H9 (cell line): ENCODE data around the gene MYO15A. TPM values are rescaled to one million over a fixed set of nuclear protein-coding genes. Genes with fewer than 3 reads are reported as not detected.
A peak's percentile ranks its signal among the peaks of the same experiment; 100 is the strongest.

Source experiments
- DNase-seq: peaks from one replicate; pipeline ENCODE4 v3.0.0-alpha.2; 2017
- H2AFZ ChIP-seq: one replicate; pipeline ENCODE4 v1.6.1; 2013; ENCODE audit warnings: mild to moderate bottlenecking, low read length, control low read depth, moderate library complexity
- H2AK5ac ChIP-seq: 2 replicates; pipeline ENCODE4 v1.6.1; 2013; ENCODE audit warnings: low read length, control low read depth, mixed read lengths; ENCODE audit not compliant: insufficient read length
- H2BK120ac ChIP-seq: one replicate; pipeline ENCODE4 v1.6.1; 2013; ENCODE audit warnings: low read depth, mild to moderate bottlenecking, low read length, control low read depth, inconsistent platforms; ENCODE audit not compliant: poor library complexity, severe bottlenecking
- H2BK12ac ChIP-seq: 2 replicates; pipeline ENCODE4 v1.6.1; 2013; ENCODE audit warnings: low read length, control low read depth, mixed read lengths, low read depth; ENCODE audit not compliant: insufficient read length
- H2BK15ac ChIP-seq: 2 replicates; pipeline ENCODE4 v1.6.1; 2013; ENCODE audit warnings: low read depth, low read length, control low read depth
- H2BK20ac ChIP-seq: one replicate; pipeline ENCODE4 v1.6.1; 2013; ENCODE audit warnings: low read depth, mild to moderate bottlenecking, low read length, control low read depth, inconsistent platforms; ENCODE audit not compliant: poor library complexity, severe bottlenecking
- H2BK5ac ChIP-seq: 2 replicates; pipeline ENCODE4 v1.6.1; 2013; ENCODE audit warnings: low read length, control low read depth, mixed read lengths; ENCODE audit not compliant: insufficient read length
- H3K14ac ChIP-seq: 2 replicates; pipeline ENCODE4 v1.6.1; 2013; ENCODE audit warnings: low read length, control low read depth; ENCODE audit not compliant: insufficient read depth
- H3K18ac ChIP-seq: 2 replicates; pipeline ENCODE4 v1.6.1; 2013; ENCODE audit warnings: low read depth, mild to moderate bottlenecking, mixed read lengths, low read length, control low read depth; ENCODE audit not compliant: insufficient read length
- H3K23ac ChIP-seq: 2 replicates; pipeline ENCODE4 v1.6.1; 2013; ENCODE audit warnings: low read length, control low read depth, mixed read lengths, low read depth; ENCODE audit not compliant: insufficient read length
- H3K23me2 ChIP-seq: 2 replicates; pipeline ENCODE4 v1.6.1; 2013; ENCODE audit warnings: low read depth, mild to moderate bottlenecking, mixed read lengths, low read length, control low read depth; ENCODE audit not compliant: insufficient read length, poor library complexity, severe bottlenecking
- H3K27ac ChIP-seq: 2 replicates; pipeline ENCODE4 v1.5.1; 2013; ENCODE audit warnings: low read length, control low read depth, mixed read lengths, low read depth; ENCODE audit not compliant: insufficient read length
- H3K27me3 ChIP-seq: 2 replicates; pipeline ENCODE4 v1.6.1; 2013; ENCODE audit warnings: low read length, control low read depth, inconsistent platforms; ENCODE audit not compliant: insufficient read depth
- H3K4ac ChIP-seq: 2 replicates; pipeline ENCODE4 v1.6.1; 2013; ENCODE audit warnings: low read depth, mild to moderate bottlenecking, control low read depth, inconsistent platforms, low read length, moderate library complexity
- H3K4me1 ChIP-seq: 2 replicates; pipeline ENCODE4 v1.6.1; 2013; ENCODE audit warnings: low read length, control low read depth, inconsistent platforms; ENCODE audit not compliant: insufficient read depth
- H3K4me2 ChIP-seq: 2 replicates; pipeline ENCODE4 v1.6.1; 2013; ENCODE audit warnings: low read length, control low read depth, mixed read lengths; ENCODE audit not compliant: insufficient read length, insufficient read depth
- H3K56ac ChIP-seq: 2 replicates; pipeline ENCODE4 v1.6.1; 2013; ENCODE audit warnings: low read depth, mild to moderate bottlenecking, mixed read lengths, low read length, control low read depth; ENCODE audit not compliant: insufficient read length
- H3K79me1 ChIP-seq: 2 replicates; pipeline ENCODE4 v1.6.1; 2013; ENCODE audit warnings: low read depth, mild to moderate bottlenecking, moderate library complexity, low read length, control low read depth, inconsistent platforms; ENCODE audit not compliant: insufficient read depth, poor library complexity, severe bottlenecking
- H3K79me2 ChIP-seq: 2 replicates; pipeline ENCODE4 v1.6.1; 2013; ENCODE audit warnings: low read length, control low read depth, inconsistent platforms; ENCODE audit not compliant: insufficient read depth
- H3K9ac ChIP-seq: 2 replicates; pipeline ENCODE4 v1.6.1; 2013; ENCODE audit warnings: low read length, control low read depth, mixed read lengths; ENCODE audit not compliant: insufficient read length; ENCODE audit errors: extremely low read depth
- H3K9me3 ChIP-seq: one replicate; pipeline ENCODE4 v1.6.1; 2013; ENCODE audit warnings: low read depth, low read length, inconsistent platforms; ENCODE audit not compliant: control insufficient read depth
- H3T11ph ChIP-seq: one replicate; pipeline ENCODE4 v1.6.1; 2013; ENCODE audit warnings: mild to moderate bottlenecking, low read length, control low read depth, inconsistent platforms
- H4K20me1 ChIP-seq: one replicate; pipeline ENCODE4 v1.6.1; 2013; ENCODE audit not compliant: control insufficient read depth, insufficient read length, insufficient read depth
- H4K5ac ChIP-seq: 2 replicates; pipeline ENCODE4 v1.6.1; 2013; ENCODE audit warnings: low read depth, mild to moderate bottlenecking, mixed read lengths, low read length, control low read depth; ENCODE audit not compliant: insufficient read length
- H4K8ac ChIP-seq: replicated peaks from 2 replicates; pipeline ENCODE4 v1.6.1; 2013; ENCODE audit warnings: low read length, control low read depth, mixed read lengths, low read depth; ENCODE audit not compliant: insufficient read length
- H4K91ac ChIP-seq: 2 replicates; pipeline ENCODE4 v1.6.1; 2013; ENCODE audit warnings: low read depth, mild to moderate bottlenecking, moderate library complexity, mixed read lengths, low read length, control low read depth; ENCODE audit not compliant: insufficient read length
- H3K27ac Mint-ChIP-seq, 3 experiments: 2 replicates in 2 of 3; 3 replicates in 1 of 3; pipeline ENCODE4 v1.8.0; 2020 to 2021; ENCODE audit warnings: mixed read lengths in 3 of 3, mild to moderate bottlenecking in 1 of 3, moderate library complexity in 1 of 3
- H3K27me3 Mint-ChIP-seq: 2 replicates; pipeline ENCODE4 v1.8.0; 2021; ENCODE audit warnings: low read depth, mild to moderate bottlenecking, moderate library complexity, mixed read lengths
- H3K36me3 Mint-ChIP-seq, 3 experiments: 2 replicates in 2 of 3; 3 replicates in 1 of 3; pipeline ENCODE4 v1.8.0; 2020 to 2021; ENCODE audit warnings: low read depth in 3 of 3, mixed read lengths in 3 of 3; ENCODE audit not compliant: insufficient read depth in 1 of 3
- H3K4me1 Mint-ChIP-seq, 2 experiments: 2 replicates each; pipeline ENCODE4 v1.8.0; 2020; ENCODE audit warnings: mixed read lengths in 2 of 2
- H3K4me3 Mint-ChIP-seq, 2 experiments: 2 replicates in 1 of 2; 3 replicates in 1 of 2; pipeline ENCODE4 v1.8.0; 2020 to 2021; ENCODE audit warnings: mild to moderate bottlenecking in 2 of 2, mixed read lengths in 2 of 2, moderate library complexity in 1 of 2
- H3K9me3 Mint-ChIP-seq, 2 experiments: 2 replicates in 1 of 2; 3 replicates in 1 of 2; pipeline ENCODE4 v1.8.0; 2020; ENCODE audit warnings: mild to moderate bottlenecking in 2 of 2, mixed read lengths in 2 of 2, moderate library complexity in 1 of 2
- CTCF ChIP-seq: fragments of 200-600 bp; sonication (generic); conservative IDR thresholded peaks from 3 replicates; pipeline ENCODE4 v1.8.0; 2021; ENCODE audit warnings: antibody characterized with exemption, mild to moderate bottlenecking
- WGBS: extraction: QIAGEN DNeasy Blood & Tissue Kit; methylation state at CpG from one replicate; pipeline ENCODE4 v1.1.7; 2013; ENCODE audit warnings: missing lambda C conversion rate, low lambda C conversion rate, mixed read lengths; ENCODE audit not compliant: insufficient read length; ENCODE audit errors: extremely low coverage; 5-methylcytosine and 5-hydroxymethylcytosine counted together
- total RNA-seq: library from RNA; stranded (reverse); gene quantifications from 2 replicates; pipeline ENCODE4 v1.2.1, GENCODE V29; 2021

The MYO15A gene
- total RNA-seq, 1 experiment from 2014 or later = 2.5 TPM

GRCh38 chr17:18079543-18079942, 29.0 kb upstream of the MYO15A start:
- WGBS = no CpG with 5 or more reads among the region's 4 CpGs

More at GRCh38 chr17:18079543-18079942, 29.0 kb upstream of the MYO15A start:
- Histone ChIP-seq H4K91ac (no peak overlapping the region), H3K4ac (no peak overlapping the region), H2BK20ac (no peak overlapping the region), H4K5ac (no peak overlapping the region), H4K20me1 (no peaks in the 10 kb centered on the region), H3K4me1 (no peaks in the 10 kb centered on the region), H3K23ac (no peak overlapping the region), H2BK5ac (no peak overlapping the region), H3K79me1 (no peaks in the 10 kb centered on the region), H3K18ac (no peak overlapping the region), H3K4me2 (no peak overlapping the region), H3K27me3 (no peaks in the 10 kb centered on the region), H3K23me2 (no peaks in the 10 kb centered on the region), H2AK5ac (no peak overlapping the region), H3K79me2 (no peaks in the 10 kb centered on the region), H2BK12ac (no peak overlapping the region), H2BK15ac (no peak overlapping the region), H3K9me3 (no peaks in the 10 kb centered on the region), H3K56ac (no peak overlapping the region), H3T11ph (no peak overlapping the region), H2BK120ac (no peak overlapping the region), H3K14ac (no peak overlapping the region), H3K9ac (no peak overlapping the region), H2AFZ (no peak overlapping the region), H3K27ac (no peak overlapping the region), H4K8ac (no peak overlapping the region)
- H3K9me3 Mint-ChIP-seq = no peaks in the 10 kb centered on the region
- H3K36me3 Mint-ChIP-seq = no peaks in the 10 kb centered on the region
- H3K27ac Mint-ChIP-seq = peak overlapping the region in 1 of 3 experiments; percentile 40; a peak in 1 of 7 replicates
- no peaks in the 10 kb centered on the region for H3K4me1 Mint-ChIP-seq
- DNase-seq = no peak
- H3K4me3 Mint-ChIP-seq = no peak overlapping the region
- TF ChIP-seq CTCF = no peak
- H3K27me3 Mint-ChIP-seq = peaks cover 9% of the 10 kb centered on the region
